ENCODE measurements around the gene CHST8.

DNA sequence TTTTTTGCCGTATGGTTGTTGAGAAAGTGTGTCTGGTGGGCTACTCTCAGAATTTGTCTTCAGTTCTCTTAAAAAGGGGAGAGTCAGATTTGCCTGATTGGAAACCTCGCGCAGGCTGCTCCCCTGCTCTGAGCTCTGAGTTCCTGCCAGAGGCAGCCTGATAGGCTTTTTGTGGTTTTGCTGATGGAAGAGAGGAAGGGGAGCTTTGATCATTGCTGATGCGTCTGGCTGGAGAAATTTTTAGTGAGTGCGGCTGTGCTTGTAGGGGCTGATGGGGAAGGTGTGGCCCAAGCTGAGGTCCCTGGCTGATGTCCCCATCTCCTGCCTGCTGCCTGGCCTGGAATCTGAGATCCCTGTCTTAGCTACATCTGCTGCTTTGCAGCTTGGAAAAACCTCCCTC lies 2.8 kb downstream of the CHST8 start:
- TF ChIP-seq, protein P1, sequence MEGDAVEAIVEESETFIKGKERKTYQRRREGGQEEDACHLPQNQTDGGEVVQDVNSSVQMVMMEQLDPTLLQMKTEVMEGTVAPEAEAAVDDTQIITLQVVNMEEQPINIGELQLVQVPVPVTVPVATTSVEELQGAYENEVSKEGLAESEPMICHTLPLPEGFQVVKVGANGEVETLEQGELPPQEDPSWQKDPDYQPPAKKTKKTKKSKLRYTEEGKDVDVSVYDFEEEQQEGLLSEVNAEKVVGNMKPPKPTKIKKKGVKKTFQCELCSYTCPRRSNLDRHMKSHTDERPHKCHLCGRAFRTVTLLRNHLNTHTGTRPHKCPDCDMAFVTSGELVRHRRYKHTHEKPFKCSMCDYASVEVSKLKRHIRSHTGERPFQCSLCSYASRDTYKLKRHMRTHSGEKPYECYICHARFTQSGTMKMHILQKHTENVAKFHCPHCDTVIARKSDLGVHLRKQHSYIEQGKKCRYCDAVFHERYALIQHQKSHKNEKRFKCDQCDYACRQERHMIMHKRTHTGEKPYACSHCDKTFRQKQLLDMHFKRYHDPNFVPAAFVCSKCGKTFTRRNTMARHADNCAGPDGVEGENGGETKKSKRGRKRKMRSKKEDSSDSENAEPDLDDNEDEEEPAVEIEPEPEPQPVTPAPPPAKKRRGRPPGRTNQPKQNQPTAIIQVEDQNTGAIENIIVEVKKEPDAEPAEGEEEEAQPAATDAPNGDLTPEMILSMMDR (IDR thresholded peaks at IDR 0.05): no peak
- TF ChIP-seq EP300 (IDR thresholded peaks at IDR 0.05): no peak
